ENCODE data around the gene CDX1.

CDX1 gene

GRCh38 chr5:150163547-150164059 is 3.0 kb upstream of the CDX1 start:
- no peak for DNase-seq

- DNase-seq, result no peak
Observed at GRCh38 chr5:150164211-150164980, 2.2 kb upstream of the CDX1 start.

- DNase-seq, result no peak
Observed at GRCh38 chr5:150166037-150166649, 435 bp upstream of the CDX1 start.

- DNase-seq, result no peak
Observed at GRCh38 chr5:150167512-150167850, 903 bp downstream of the CDX1 start.

GRCh38 chr5:150167908-150168307 is 1.3 kb downstream of the CDX1 start:
- DNase-seq, result no peak

- DNase-seq, result no peak
Observed at GRCh38 chr5:150168864-150169263, 2.3 kb downstream of the CDX1 start.

GRCh38 chr5:150172145-150172544 is 5.6 kb downstream of the CDX1 start:
- DNase-seq, result no peak

- no peak for DNase-seq
Observed at GRCh38 chr5:150172556-150172955, 6.0 kb downstream of the CDX1 start.

GRCh38 chr5:150173161-150173560 is 6.6 kb downstream of the CDX1 start:
- no peak for DNase-seq

- DNase-seq, result no peak
Observed at GRCh38 chr5:150174285-150174684, 7.7 kb downstream of the CDX1 start.

GRCh38 chr5:150175076-150175475 is 8.5 kb downstream of the CDX1 start:
- DNase-seq, result no peak

GRCh38 chr5:150175536-150175935 is 9.0 kb downstream of the CDX1 start:
- no peak for DNase-seq

GRCh38 chr5:150176745-150177477 is 10.3 kb downstream of the CDX1 start:
- no peak for DNase-seq

- DNase-seq, result no peak
Observed at GRCh38 chr5:150177721-150178120, 11.1 kb downstream of the CDX1 start.

GRCh38 chr5:150178262-150178661 is 11.7 kb downstream of the CDX1 start:
- DNase-seq, result no peak

- DNase-seq, result no peak
Observed at GRCh38 chr5:150179019-150179620, 12.5 kb downstream of the CDX1 start.

- DNase-seq, result no peak
Observed at GRCh38 chr5:150180241-150181026, 13.9 kb downstream of the CDX1 start.

- no peak for DNase-seq
Observed at GRCh38 chr5:150181027-150181426, 14.4 kb downstream of the CDX1 start.

GRCh38 chr5:150181766-150182545 is 15.4 kb downstream of the CDX1 start:
- no peak for DNase-seq

- DNase-seq, result no peak
Observed at GRCh38 chr5:150182774-150183173, 16.2 kb downstream of the CDX1 start.

GRCh38 chr5:150183436-150183835 is 16.9 kb downstream of the CDX1 start:
- no peak for DNase-seq

- no peak for DNase-seq
Observed at GRCh38 chr5:150184006-150184405, 17.4 kb downstream of the CDX1 start.
